NCI-H2029 (cell line): ENCODE measurements around the gene NABP2.

ENCODE experiments used
- DNase-seq: peaks from one replicate; lab custom pipeline; 2025; lab: John Stamatoyannopoulos, UW

The NABP2 gene

DNA sequence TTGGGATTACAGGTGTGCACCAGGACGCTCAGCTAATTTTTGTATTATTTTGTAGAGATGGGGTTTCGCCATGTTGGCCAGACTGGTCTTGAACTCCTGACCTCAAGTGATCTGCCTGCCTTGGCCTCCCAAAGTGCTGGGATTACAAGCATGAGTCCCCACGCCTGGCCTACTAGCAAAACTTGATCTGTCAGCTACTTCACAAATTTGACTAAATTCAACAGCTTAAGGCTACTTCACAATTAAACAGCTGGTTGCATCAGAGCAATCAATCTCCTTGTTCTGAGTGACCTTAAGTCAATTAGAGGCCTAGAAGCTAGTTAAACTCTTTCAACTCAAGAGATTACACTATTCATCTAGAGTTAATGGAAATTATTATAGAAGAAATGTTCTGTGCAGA is 54.8 kb downstream of the NABP2 start:
- no peak for DNase-seq
